DOHH2 (cell line): ENCODE data around the gene NAXD.

Source experiments
- H3F3A ChIP-seq: fragments of 200-600 bp; sonication (generic), shearing (Covaris generic); 2 replicates; pipeline ENCODE4 v1.6.0; 2016; ENCODE audit warnings: antibody characterized with exemption, mild to moderate bottlenecking; ENCODE audit not compliant: control insufficient read depth, insufficient read depth
- H3K27ac ChIP-seq: fragments of 200-600 bp; sonication (generic); 2 replicates; pipeline ENCODE4 v1.5.1; 2014; ENCODE audit warnings: low read depth, mild to moderate bottlenecking, low read length, moderate library complexity
- H3K27me3 ChIP-seq: fragments of 200-600 bp; sonication (generic); 2 replicates; pipeline ENCODE4 v1.6.1; 2014; ENCODE audit warnings: mild to moderate bottlenecking, low read length, mixed read lengths; ENCODE audit not compliant: control insufficient read depth
- H3K36me3 ChIP-seq: fragments of 200-600 bp; sonication (generic); 2 replicates; pipeline ENCODE4 v1.6.1; 2014; ENCODE audit warnings: mild to moderate bottlenecking, low read length, moderate library complexity, mixed read lengths; ENCODE audit not compliant: control insufficient read depth
- H3K4me1 ChIP-seq: fragments of 200-600 bp; sonication (generic); 2 replicates; pipeline ENCODE4 v1.6.1; 2014; ENCODE audit warnings: mild to moderate bottlenecking, low read length, mixed read lengths; ENCODE audit not compliant: control insufficient read depth
- H3K4me2 ChIP-seq: fragments of 200-600 bp; sonication (generic); 2 replicates; pipeline ENCODE4 v1.6.0; 2014; ENCODE audit warnings: mild to moderate bottlenecking, low read length, moderate library complexity
- H3K4me3 ChIP-seq: fragments of 200-600 bp; sonication (generic); 2 replicates; pipeline ENCODE4 v1.5.1; 2014; ENCODE audit warnings: mild to moderate bottlenecking, low read length, mixed read lengths
- H3K79me2 ChIP-seq: fragments of 200-600 bp; sonication (generic); 2 replicates; pipeline ENCODE4 v1.6.1; 2014; ENCODE audit warnings: mild to moderate bottlenecking, low read length, mixed read lengths; ENCODE audit not compliant: control insufficient read depth
- H3K9me2 ChIP-seq: fragments of 200-600 bp; sonication (generic); replicated peaks from 2 replicates; pipeline ENCODE4 v1.6.1; 2014; ENCODE audit warnings: mild to moderate bottlenecking, low read length, mixed read lengths; ENCODE audit not compliant: control insufficient read depth
- H3K9me3 ChIP-seq: fragments of 200-600 bp; sonication (generic); 2 replicates; pipeline ENCODE4 v1.6.1; 2014; ENCODE audit warnings: antibody characterized with exemption, low read length, mixed read lengths; ENCODE audit not compliant: control insufficient read depth, insufficient read depth
- H4K20me1 ChIP-seq: fragments of 200-600 bp; sonication (generic); 2 replicates; pipeline ENCODE4 v1.6.0; 2014; ENCODE audit warnings: low read depth, mild to moderate bottlenecking, antibody characterized with exemption, low read length, moderate library complexity; ENCODE audit not compliant: control insufficient read depth, insufficient read depth
- EZH2phosphoT487 ChIP-seq: fragments of 200-600 bp; sonication (generic); IDR thresholded peaks from 2 replicates; pipeline ENCODE4 v1.6.1; 2017; ENCODE audit warnings: borderline replicate concordance, mild to moderate bottlenecking, antibody characterized with exemption, low read length, moderate library complexity, mixed read lengths
- TF ChIP-seq, protein P1 (sequence below): fragments of 200-600 bp; sonication (generic); IDR thresholded peaks from one replicate; pipeline ENCODE4 v1.5.1; 2014; ENCODE audit warnings: antibody characterized with exemption, mild to moderate bottlenecking, low read depth, low read length; ENCODE audit not compliant: poor library complexity, severe bottlenecking

NAXD gene

DNA sequence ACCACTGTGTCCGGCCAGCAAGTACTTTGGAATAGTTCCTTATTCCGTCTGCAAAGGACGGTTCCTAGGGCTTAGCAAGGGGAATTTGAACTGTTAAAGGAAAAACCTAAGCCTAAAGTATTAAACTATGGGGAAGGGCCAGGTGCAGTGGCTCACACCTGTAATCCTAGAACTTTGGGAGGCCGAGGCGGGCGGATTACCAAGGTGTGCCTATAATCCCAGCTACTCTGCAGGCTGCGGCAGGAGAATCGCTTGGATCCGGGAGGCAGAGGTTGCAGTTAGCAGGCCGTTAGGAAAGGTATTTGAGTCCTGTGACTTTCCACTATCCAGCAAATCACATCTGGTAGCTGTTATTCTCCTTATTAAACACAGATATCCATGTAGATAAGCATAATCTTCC is 44.5 kb upstream of the NAXD start:
- H3K27ac ChIP-seq, result no peak overlapping the region
- no peaks in the 10 kb centered on the region for H3K9me2 ChIP-seq
- H3F3A ChIP-seq, result no peaks in the 10 kb centered on the region
- no peaks in the 10 kb centered on the region for H4K20me1 ChIP-seq
- H3K4me1 ChIP-seq, result no peaks in the 10 kb centered on the region
- no peak overlapping the region for H3K4me3 ChIP-seq
- H3K79me2 ChIP-seq, result no peaks in the 10 kb centered on the region
- H3K4me2 ChIP-seq, result no peak overlapping the region
- TF ChIP-seq, protein P1, sequence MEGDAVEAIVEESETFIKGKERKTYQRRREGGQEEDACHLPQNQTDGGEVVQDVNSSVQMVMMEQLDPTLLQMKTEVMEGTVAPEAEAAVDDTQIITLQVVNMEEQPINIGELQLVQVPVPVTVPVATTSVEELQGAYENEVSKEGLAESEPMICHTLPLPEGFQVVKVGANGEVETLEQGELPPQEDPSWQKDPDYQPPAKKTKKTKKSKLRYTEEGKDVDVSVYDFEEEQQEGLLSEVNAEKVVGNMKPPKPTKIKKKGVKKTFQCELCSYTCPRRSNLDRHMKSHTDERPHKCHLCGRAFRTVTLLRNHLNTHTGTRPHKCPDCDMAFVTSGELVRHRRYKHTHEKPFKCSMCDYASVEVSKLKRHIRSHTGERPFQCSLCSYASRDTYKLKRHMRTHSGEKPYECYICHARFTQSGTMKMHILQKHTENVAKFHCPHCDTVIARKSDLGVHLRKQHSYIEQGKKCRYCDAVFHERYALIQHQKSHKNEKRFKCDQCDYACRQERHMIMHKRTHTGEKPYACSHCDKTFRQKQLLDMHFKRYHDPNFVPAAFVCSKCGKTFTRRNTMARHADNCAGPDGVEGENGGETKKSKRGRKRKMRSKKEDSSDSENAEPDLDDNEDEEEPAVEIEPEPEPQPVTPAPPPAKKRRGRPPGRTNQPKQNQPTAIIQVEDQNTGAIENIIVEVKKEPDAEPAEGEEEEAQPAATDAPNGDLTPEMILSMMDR, result no peak
- no peak for TF ChIP-seq EZH2phosphoT487
- no peaks in the 10 kb centered on the region for H3K9me3 ChIP-seq
- H3K36me3 ChIP-seq, result no peaks in the 10 kb centered on the region
- peaks cover 21% of the 10 kb centered on the region for H3K27me3 ChIP-seq

DNA sequence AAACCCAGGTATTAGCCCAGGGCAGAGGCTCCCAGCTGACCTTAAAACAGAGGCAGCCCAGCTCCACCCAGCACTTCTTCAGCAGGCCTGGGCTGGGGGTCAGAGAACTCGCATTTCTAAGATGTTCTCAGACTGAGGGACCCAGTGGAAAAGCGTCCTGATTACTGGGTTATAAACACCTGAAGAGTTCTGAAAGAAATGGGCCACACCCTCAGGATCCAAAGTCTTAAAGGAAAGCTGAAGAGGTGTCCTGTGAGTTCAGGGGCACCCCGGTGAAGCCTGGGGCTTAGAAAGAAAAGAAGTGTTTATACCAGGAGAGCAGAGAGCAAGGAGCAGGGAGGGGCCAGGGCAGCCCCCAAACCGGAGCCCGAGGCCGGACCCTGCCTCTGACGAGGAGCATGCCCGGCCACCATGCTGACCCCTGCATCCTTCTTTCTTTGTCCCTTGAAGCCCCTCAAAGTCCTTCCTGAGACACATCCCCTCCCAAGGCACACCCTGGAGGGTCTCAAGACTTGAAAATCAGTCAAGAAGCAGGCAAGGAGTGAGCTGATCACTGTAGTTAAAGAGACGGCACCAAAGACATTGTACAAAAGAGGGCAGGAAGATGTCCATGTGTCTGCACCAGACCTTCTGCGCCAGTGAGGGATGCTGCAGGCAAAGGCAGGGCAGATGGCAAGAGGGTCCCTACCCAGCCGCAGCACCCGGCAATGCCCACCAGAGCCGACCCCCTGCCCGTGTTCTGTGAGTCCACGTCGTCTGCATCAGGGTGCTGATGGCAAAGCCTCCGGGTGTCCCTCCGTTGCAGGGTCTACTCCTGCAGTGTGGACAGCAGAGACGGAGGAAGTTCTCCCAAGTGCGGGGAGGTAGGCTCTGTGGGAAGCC is 43.2 kb upstream of the NAXD start:
- no peaks in the 10 kb centered on the region for H3K4me1 ChIP-seq
- peaks cover 21% of the 10 kb centered on the region for H3K27me3 ChIP-seq
- H3K36me3 ChIP-seq, result no peaks in the 10 kb centered on the region
- H3F3A ChIP-seq, result no peaks in the 10 kb centered on the region
- H3K9me3 ChIP-seq, result no peaks in the 10 kb centered on the region
- H3K9me2 ChIP-seq, result no peaks in the 10 kb centered on the region
- H3K4me3 ChIP-seq, result no peak overlapping the region
- TF ChIP-seq EZH2phosphoT487, result no peak
- TF ChIP-seq, protein P1, result no peak
- no peaks in the 10 kb centered on the region for H4K20me1 ChIP-seq
- H3K79me2 ChIP-seq, result no peaks in the 10 kb centered on the region
- H3K4me2 ChIP-seq, result no peak overlapping the region
- no peak overlapping the region for H3K27ac ChIP-seq

DNA sequence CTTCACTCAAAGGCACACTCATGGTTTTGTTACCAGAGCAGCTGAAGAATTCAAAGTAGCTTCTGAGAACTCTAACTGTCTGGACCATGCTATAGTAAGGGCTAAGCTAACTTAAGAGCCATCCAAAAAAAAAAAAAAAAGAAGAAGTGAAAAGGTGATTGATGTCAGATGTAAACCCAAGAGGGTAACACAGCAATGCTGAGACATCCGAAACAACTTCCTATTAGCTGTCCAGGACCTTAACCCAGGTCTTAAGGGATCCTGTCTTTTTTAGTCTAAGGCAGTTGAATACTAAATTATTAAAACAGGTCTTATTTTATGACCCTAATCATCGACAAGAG is 42.6 kb upstream of the NAXD start:
- no peak overlapping the region for H3K4me2 ChIP-seq
- no peaks in the 10 kb centered on the region for H3K79me2 ChIP-seq
- H3K27ac ChIP-seq, result no peak overlapping the region
- no peaks in the 10 kb centered on the region for H4K20me1 ChIP-seq
- H3K4me3 ChIP-seq, result no peak overlapping the region
- H3K4me1 ChIP-seq, result no peaks in the 10 kb centered on the region
- H3K27me3 ChIP-seq, result peaks cover 21% of the 10 kb centered on the region
- TF ChIP-seq EZH2phosphoT487, result no peak
- TF ChIP-seq, protein P1, result no peak
- no peaks in the 10 kb centered on the region for H3K9me3 ChIP-seq
- H3K36me3 ChIP-seq, result no peaks in the 10 kb centered on the region
- no peaks in the 10 kb centered on the region for H3K9me2 ChIP-seq
- no peaks in the 10 kb centered on the region for H3F3A ChIP-seq
